Measurements from ENCODE around the gene EML1. TPM values are rescaled to one million over a fixed set of nuclear protein-coding genes. Genes with fewer than 3 reads are reported as not detected.

Gene EML1
- total and polyA plus RNA-seq, 2 of the 13 experiments (the other 11 are each of a cell fraction or from before 2014, with no cell fraction given): 0.59 to 1.7 TPM

DNA sequence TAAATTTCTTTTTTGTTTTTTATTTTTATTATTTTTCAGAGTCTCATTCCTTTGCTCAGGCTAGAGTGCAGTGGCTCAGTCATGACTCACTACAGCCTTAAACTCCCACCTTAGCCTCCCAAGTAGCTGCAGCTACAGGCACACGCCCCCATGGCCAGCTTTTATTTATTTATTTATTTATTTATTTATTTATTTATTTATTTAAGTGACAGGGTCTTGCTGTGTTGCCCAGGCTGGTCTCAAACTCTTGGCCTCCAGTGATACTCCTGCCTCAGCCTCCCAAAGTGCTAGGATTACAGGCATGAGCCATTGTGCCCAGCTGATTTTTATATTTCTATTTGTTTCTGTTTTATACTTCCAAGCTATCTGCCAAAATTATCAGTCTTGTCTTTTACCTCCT lies 182.8 kb downstream of the EML1 start (continued):
- TF ChIP-seq AFF4 (CRISPR knock-in tag; IDR thresholded peaks at IDR 0.05) (no peak), FUBP1 (CRISPR knock-in tag; IDR thresholded peaks at IDR 0.05; ENCODE audit: borderline replicate concordance) (no peak)

DNA sequence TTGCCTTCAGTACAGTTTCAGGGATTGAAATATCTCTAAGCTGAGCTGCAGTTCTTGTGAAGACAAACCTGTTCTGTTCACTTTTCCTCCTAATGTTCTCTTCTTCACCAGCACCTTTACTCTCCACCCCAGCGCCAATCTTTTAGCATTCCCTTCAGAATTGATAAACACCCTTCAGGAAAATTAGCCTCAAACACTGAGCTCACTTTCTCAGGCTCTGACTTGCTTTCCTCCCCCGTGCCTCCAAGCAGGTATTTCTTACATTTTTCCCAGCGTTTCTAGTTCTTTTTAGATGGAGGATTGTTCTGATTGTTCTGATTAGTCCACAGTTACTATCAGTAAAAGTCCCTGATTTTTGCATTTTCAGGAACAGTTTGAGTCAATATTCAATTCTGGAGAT lies 183.5 kb downstream of the EML1 start:
- H2AFZ ChIP-seq (ENCODE audit: low read length): no peak overlapping the region
- H3K36me3 ChIP-seq (replicated peaks in 1 of 2; ENCODE audit: control insufficient read depth in 1 of 2, insufficient read depth in 2 of 2, low read length in 2 of 2): no peaks in the 10 kb centered on the region
- 0 out of 2 replicates have a peak, but pooled peaks cover 2% of the 10 kb centered on the region for H4K20me1 ChIP-seq (ENCODE audit: insufficient read depth, low read length)
- intact Hi-C loops (cut with micrococcal nuclease; ENCODE audit: unreplicated experiment) (no loop called here), in situ Hi-C loops (cut with HindIII; ENCODE audit: extremely low pct_ligation_motif_present, low pct_unique_long_range_greater_than_20kb) (no loop called here)
- no TSS peak for BruUV-seq (replicated peaks)
- no peaks in the 10 kb centered on the region for H3K27me3 ChIP-seq (ENCODE audit: control insufficient read depth in 1 of 2, insufficient read depth in 2 of 2, low read length in 2 of 2)
- CTCF ChIA-PET (ENCODE audit: low intra/inter-chr PET ratio, low total read pairs): no interaction called here
- TF ChIP-seq REL (CRISPR knock-in tag; conservative IDR thresholded peaks at IDR 0.05) (no peak), ZNF12 (CRISPR knock-in tag; IDR thresholded peaks at IDR 0.05) (no peak), NR2F6 (IDR thresholded peaks at IDR 0.05) (no peak), NR2F6 (CRISPR knock-in tag; IDR thresholded peaks at IDR 0.05) (no peak), RFXAP (CRISPR knock-in tag; IDR thresholded peaks at IDR 0.05; ENCODE audit: borderline replicate concordance) (no peak), ZNF234 (CRISPR knock-in tag; conservative IDR thresholded peaks at IDR 0.05) (no peak), SMYD3 (CRISPR knock-in tag; IDR thresholded peaks at IDR 0.05) (no peak), SYNCRIP (IDR thresholded peaks at IDR 0.05; ENCODE audit: insufficient read depth, low read depth, low read length) (no peak), ZNF292 (CRISPR knock-in tag; IDR thresholded peaks at IDR 0.05; ENCODE audit: borderline replicate concordance, low read depth) (no peak), ZNF772 (CRISPR knock-in tag; IDR thresholded peaks at IDR 0.05) (no peak)
- TF ChIP-seq, protein P1, sequence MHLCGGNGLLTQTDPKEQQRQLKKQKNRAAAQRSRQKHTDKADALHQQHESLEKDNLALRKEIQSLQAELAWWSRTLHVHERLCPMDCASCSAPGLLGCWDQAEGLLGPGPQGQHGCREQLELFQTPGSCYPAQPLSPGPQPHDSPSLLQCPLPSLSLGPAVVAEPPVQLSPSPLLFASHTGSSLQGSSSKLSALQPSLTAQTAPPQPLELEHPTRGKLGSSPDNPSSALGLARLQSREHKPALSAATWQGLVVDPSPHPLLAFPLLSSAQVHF (CRISPR knock-in tag; IDR thresholded peaks at IDR 0.05): no peak
- TF ChIP-seq, protein P2, sequence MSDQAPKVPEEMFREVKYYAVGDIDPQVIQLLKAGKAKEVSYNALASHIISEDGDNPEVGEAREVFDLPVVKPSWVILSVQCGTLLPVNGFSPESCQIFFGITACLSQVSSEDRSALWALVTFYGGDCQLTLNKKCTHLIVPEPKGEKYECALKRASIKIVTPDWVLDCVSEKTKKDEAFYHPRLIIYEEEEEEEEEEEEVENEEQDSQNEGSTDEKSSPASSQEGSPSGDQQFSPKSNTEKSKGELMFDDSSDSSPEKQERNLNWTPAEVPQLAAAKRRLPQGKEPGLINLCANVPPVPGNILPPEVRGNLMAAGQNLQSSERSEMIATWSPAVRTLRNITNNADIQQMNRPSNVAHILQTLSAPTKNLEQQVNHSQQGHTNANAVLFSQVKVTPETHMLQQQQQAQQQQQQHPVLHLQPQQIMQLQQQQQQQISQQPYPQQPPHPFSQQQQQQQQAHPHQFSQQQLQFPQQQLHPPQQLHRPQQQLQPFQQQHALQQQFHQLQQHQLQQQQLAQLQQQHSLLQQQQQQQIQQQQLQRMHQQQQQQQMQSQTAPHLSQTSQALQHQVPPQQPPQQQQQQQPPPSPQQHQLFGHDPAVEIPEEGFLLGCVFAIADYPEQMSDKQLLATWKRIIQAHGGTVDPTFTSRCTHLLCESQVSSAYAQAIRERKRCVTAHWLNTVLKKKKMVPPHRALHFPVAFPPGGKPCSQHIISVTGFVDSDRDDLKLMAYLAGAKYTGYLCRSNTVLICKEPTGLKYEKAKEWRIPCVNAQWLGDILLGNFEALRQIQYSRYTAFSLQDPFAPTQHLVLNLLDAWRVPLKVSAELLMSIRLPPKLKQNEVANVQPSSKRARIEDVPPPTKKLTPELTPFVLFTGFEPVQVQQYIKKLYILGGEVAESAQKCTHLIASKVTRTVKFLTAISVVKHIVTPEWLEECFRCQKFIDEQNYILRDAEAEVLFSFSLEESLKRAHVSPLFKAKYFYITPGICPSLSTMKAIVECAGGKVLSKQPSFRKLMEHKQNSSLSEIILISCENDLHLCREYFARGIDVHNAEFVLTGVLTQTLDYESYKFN (CRISPR knock-in tag; conservative IDR thresholded peaks at IDR 0.05): no peak
- no peak overlapping the region for H3K9ac ChIP-seq (ENCODE audit: insufficient read depth, low read depth, low read length)
- DNase-seq (ENCODE audit: low spot score) (no peak), ATAC-seq (no peak), FAIRE-seq (no peak)
- no peak overlapping the region for H3K27ac ChIP-seq (ENCODE audit: extremely low read length, insufficient read depth, low read length)
- POLR2A ChIA-PET: no interaction called here
- H3K4me1 ChIP-seq (ENCODE audit: insufficient read depth, low read length): peaks cover 13% of the 10 kb centered on the region
- WGBS (ENCODE audit: low lambda C conversion rate): 87% methylated on average over 3 of the region's 3 CpGs
- no peak overlapping the region for H3K4me3 ChIP-seq (replicated peaks in 1 of 3; ENCODE audit: insufficient read depth in 1 of 3, low read depth in 2 of 3, low read length in 3 of 3)
- H3K4me2 ChIP-seq (ENCODE audit: low read depth, low read length): no peak overlapping the region
- no peaks in the 10 kb centered on the region for H3K9me3 ChIP-seq (ENCODE audit: low read length)
- H3K79me2 ChIP-seq (ENCODE audit: insufficient read depth, low read length): peaks cover 37% of the 10 kb centered on the region
